Smooth muscle cell (in vitro differentiated cells): ENCODE results near the gene DCLRE1B. TPM values are rescaled to one million over a fixed set of nuclear protein-coding genes. Genes with fewer than 3 reads are reported as not detected.

Experiments
- DNase-seq: peaks from one replicate; lab custom pipeline; 2025; ENCODE audit not compliant: unreplicated experiment; lab: John Stamatoyannopoulos, UW
- H2AFZ ChIP-seq: fragments of 200-600 bp; sonication (generic); 2 replicates; pipeline ENCODE4 v1.6.0; 2016; ENCODE audit warnings: antibody characterized with exemption, low read depth, mild to moderate bottlenecking
- H3F3A ChIP-seq: fragments of 200-600 bp; sonication (generic); 2 replicates; pipeline ENCODE4 v1.6.0; 2017; ENCODE audit warnings: antibody characterized with exemption, low read depth
- H3K27ac ChIP-seq: fragments of 200-600 bp; sonication (generic); 2 replicates; pipeline ENCODE4 v1.5.1; 2016; ENCODE audit warnings: low read depth, mild to moderate bottlenecking
- H3K27me3 ChIP-seq: fragments of 200-600 bp; sonication (generic); 2 replicates; pipeline ENCODE4 v1.6.1; 2016; ENCODE audit warnings: low read depth, mild to moderate bottlenecking
- H3K36me3 ChIP-seq: fragments of 200-600 bp; sonication (generic); 2 replicates; pipeline ENCODE4 v1.5.1; 2016; ENCODE audit warnings: low read depth
- H3K4me1 ChIP-seq: fragments of 200-600 bp; sonication (generic); 2 replicates; pipeline ENCODE4 v1.5.1; 2016; ENCODE audit warnings: low read depth
- H3K4me2 ChIP-seq: fragments of 200-600 bp; sonication (generic); 2 replicates; pipeline ENCODE4 v1.6.0; 2016; ENCODE audit warnings: mild to moderate bottlenecking
- H3K4me3 ChIP-seq: fragments of 200-600 bp; sonication (generic); 2 replicates; pipeline ENCODE4 v1.5.1; 2016; ENCODE audit warnings: mild to moderate bottlenecking
- H3K79me2 ChIP-seq: fragments of 200-600 bp; sonication (generic); 2 replicates; pipeline ENCODE4 v1.6.0; 2016; ENCODE audit warnings: low read depth, mild to moderate bottlenecking
- H3K9ac ChIP-seq: fragments of 200-600 bp; sonication (generic); 2 replicates; pipeline ENCODE4 v1.6.0; 2016; ENCODE audit warnings: low read depth
- H3K9me3 ChIP-seq: fragments of 200-600 bp; sonication (generic); replicated peaks from 2 replicates; pipeline ENCODE4 v1.5.1; 2016; ENCODE audit warnings: low read depth
- H4K20me1 ChIP-seq: fragments of 200-600 bp; sonication (generic); 2 replicates; pipeline ENCODE4 v1.6.0; 2016; ENCODE audit warnings: low read depth
- CTCF ChIP-seq: fragments of 200-600 bp; sonication (generic); IDR thresholded peaks from 2 replicates; pipeline ENCODE4 v1.5.1; 2017; ENCODE audit warnings: borderline replicate concordance, mild to moderate bottlenecking, antibody characterized with exemption; ENCODE audit not compliant: insufficient read depth, poor library complexity, severe bottlenecking
- WGBS: methylation state at CpG from one replicate; pipeline ENCODE4 v1.1.7; 2016; ENCODE audit warnings: low lambda C conversion rate; 5-methylcytosine and 5-hydroxymethylcytosine counted together
- polyA plus RNA-seq: library from polyadenylated mRNA; unstranded; fragments of >200 nt; fragmentation: Nextera tagmentation; extraction: Ambion mirVana; gene quantifications from 2 replicates; pipeline ENCODE4 v1.2.1, GENCODE V29; 2016
- total RNA-seq: library from RNA; depleted of rRNA; stranded (reverse); fragments of >200 nt; gene quantifications from 2 replicates; pipeline ENCODE4 v1.2.3, GENCODE V29; 2014

Gene DCLRE1B
- total and polyA plus RNA-seq, 2 experiments from 2014 or later, result 5.9 to 11.0 TPM

- TF ChIP-seq CTCF, result no peak
- Histone ChIP-seq H3K4me1 (no peaks in the 10 kb centered on the region), H2AFZ (no peak overlapping the region), H3K4me2 (no peak overlapping the region), H3K9me3 (no peaks in the 10 kb centered on the region), H3K36me3 (peaks cover 18% of the 10 kb centered on the region), H3K4me3 (no peak overlapping the region), H3K27me3 (no peaks in the 10 kb centered on the region), H3K9ac (no peak overlapping the region), H3K27ac (no peak overlapping the region), H3K79me2 (no peaks in the 10 kb centered on the region), H3F3A (no peaks in the 10 kb centered on the region), H4K20me1 (peaks cover 14% of the 10 kb centered on the region)
- whole genome bisulfite sequencing, result 97% methylated on average over 1 of the region's 1 CpG
- DNase-seq, result no peak
Observed at GRCh38 chr1:113958691-113959090, 53.6 kb downstream of the DCLRE1B start.

GRCh38 chr1:113963281-113963906 is 58.3 kb downstream of the DCLRE1B start:
- Histone ChIP-seq H3K4me3 (no peak overlapping the region), H3F3A (no peaks in the 10 kb centered on the region), H3K27me3 (no peaks in the 10 kb centered on the region), H3K79me2 (no peaks in the 10 kb centered on the region), H3K4me2 (no peak overlapping the region), H3K4me1 (no peaks in the 10 kb centered on the region), H3K27ac (no peak overlapping the region), H4K20me1 (peaks cover 2% of the 10 kb centered on the region), H3K9me3 (no peaks in the 10 kb centered on the region), H2AFZ (no peak overlapping the region), H3K36me3 (peaks cover 37% of the 10 kb centered on the region), H3K9ac (no peak overlapping the region)
- no peak for DNase-seq
- 95% methylated on average over 12 of the region's 12 CpGs for WGBS
- no peak for TF ChIP-seq CTCF

Other genes starting within 250 kb of the DCLRE1B start
- gene PHTF1, start 145.8 kb upstream of the DCLRE1B start, total RNA-seq, result 25.4 and 34.8 TPM in 2 replicates
- gene PHTF1, start 145.8 kb upstream of the DCLRE1B start, polyA plus RNA-seq, result 19.7 and 23.9 TPM in 2 replicates
- 18.3 and 22.5 TPM in 2 replicates for gene RSBN1, start 92.8 kb upstream of the DCLRE1B start, total RNA-seq
- 9.0 and 12.3 TPM in 2 replicates for gene RSBN1, start 92.8 kb upstream of the DCLRE1B start, polyA plus RNA-seq
- not detected in 2 replicates for gene PTPN22, start 33.6 kb upstream of the DCLRE1B start, total RNA-seq
- gene PTPN22, start 33.6 kb upstream of the DCLRE1B start, polyA plus RNA-seq, result not detected in 2 replicates
- gene BCL2L15, start 17.7 kb upstream of the DCLRE1B start, total RNA-seq, result 0.13 TPM in 1 of 2 replicates, not detected in the other
- gene BCL2L15, start 17.7 kb upstream of the DCLRE1B start, polyA plus RNA-seq, result not detected in 2 replicates
- gene AP4B1, start 527 bp upstream of the DCLRE1B start, total RNA-seq, result 9.4 and 17.3 TPM in 2 replicates
- gene AP4B1, start 527 bp upstream of the DCLRE1B start, polyA plus RNA-seq, result 8.5 and 11.6 TPM in 2 replicates
- 34.2 TPM in 2 replicates for gene HIPK1, start 24.0 kb downstream of the DCLRE1B start, total RNA-seq
- 11.4 and 12.0 TPM in 2 replicates for gene HIPK1, start 24.0 kb downstream of the DCLRE1B start, polyA plus RNA-seq
- gene OLFML3, start 74.1 kb downstream of the DCLRE1B start, total RNA-seq, result 220 and 274 TPM in 2 replicates
- 256 and 308 TPM in 2 replicates for gene OLFML3, start 74.1 kb downstream of the DCLRE1B start, polyA plus RNA-seq
- not detected in 2 replicates for gene SYT6, start 248.5 kb downstream of the DCLRE1B start, total RNA-seq
- 0.15 TPM in 1 of 2 replicates, not detected in the other for gene SYT6, start 248.5 kb downstream of the DCLRE1B start, polyA plus RNA-seq